Activated CD8-positive, alpha-beta memory T cell treated with anti-CD3 and anti-CD28 coated beads for 1 hour (primary cell): ENCODE results near the gene CD300LG.
"Not testable (repeated sequence)": the region's sequence is repeated elsewhere in the genome, so short reads cannot be mapped to it uniquely, and the experiment has no call there.

Experiments
- DNase-seq, 2 donors: peaks; one replicate each; pipeline ENCODE4 v3.0.0-alpha.2; 2020; ENCODE audit warnings: low read depth in 1 of 2; ENCODE audit errors: extremely low read depth in 1 of 2

Gene CD300LG, protein sequence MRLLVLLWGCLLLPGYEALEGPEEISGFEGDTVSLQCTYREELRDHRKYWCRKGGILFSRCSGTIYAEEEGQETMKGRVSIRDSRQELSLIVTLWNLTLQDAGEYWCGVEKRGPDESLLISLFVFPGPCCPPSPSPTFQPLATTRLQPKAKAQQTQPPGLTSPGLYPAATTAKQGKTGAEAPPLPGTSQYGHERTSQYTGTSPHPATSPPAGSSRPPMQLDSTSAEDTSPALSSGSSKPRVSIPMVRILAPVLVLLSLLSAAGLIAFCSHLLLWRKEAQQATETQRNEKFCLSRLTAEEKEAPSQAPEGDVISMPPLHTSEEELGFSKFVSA

DNA sequence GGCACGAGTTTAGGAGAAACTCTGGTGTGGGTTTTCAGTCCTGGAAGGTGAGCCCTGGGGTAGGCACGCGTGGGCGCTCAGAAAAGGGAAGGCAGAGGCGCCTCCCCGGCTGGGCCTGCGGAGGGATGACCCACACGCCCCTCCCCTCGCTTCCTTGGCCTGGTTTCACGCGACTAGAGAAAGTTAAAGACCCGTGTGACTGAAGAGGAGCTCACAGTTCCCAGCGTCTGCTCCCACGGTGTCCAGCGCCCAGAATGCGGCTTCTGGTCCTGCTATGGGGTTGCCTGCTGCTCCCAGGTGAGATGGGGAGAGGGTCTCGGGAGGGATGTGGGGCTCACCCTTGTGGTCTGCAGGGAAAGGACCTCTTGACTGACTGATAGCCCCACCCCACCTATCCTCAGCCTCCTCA lies at the start of gene CD300LG:
TSS of gene CD300LG (plus strand) at position 214 of the 409 bp plus-strand sequence. CDS start at position 255, 41 bp downstream.
- DNase-seq, result no peak

DNA sequence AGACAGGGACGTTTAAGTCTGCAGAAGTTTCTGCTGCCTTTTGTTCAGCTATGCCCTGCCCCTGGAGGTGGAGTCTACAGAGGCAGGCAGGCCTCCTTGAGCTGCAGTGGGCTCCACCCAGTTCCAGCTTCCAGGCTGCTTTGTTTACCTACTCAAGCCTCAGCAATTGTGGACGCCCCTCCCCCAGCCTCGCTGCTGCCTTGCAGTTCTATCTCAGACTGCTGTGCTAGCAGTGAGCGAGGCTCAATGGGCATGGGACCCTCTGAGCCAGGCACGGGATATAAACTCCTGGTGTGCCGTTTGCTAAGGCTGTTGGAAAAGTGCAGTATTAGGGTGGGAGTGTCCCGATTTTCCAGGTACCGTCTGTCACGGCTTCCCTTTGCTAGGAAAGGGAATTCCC lies 49.0 kb upstream of the CD300LG start:
- not testable (repeated sequence) for DNase-seq

DNA sequence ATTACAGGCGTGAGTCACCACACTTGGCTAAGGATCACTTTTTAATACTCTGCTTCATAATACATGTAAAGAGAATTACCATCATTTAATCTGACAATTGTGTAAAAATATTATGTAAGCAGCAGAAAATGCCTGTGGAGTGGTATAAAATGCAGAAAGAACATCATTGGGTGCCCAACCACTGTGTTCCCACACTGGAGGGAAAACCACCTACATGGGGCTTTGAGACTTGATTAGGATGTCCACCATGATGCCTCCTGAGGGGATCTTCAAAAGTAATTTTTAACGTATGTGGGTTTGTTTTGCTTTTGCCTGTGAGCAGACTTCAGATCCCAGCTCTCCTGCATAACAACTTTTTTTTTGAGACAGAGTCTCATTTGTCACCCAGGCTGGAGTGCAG lies 47.9 kb upstream of the CD300LG start:
- DNase-seq, result no peak

DNA sequence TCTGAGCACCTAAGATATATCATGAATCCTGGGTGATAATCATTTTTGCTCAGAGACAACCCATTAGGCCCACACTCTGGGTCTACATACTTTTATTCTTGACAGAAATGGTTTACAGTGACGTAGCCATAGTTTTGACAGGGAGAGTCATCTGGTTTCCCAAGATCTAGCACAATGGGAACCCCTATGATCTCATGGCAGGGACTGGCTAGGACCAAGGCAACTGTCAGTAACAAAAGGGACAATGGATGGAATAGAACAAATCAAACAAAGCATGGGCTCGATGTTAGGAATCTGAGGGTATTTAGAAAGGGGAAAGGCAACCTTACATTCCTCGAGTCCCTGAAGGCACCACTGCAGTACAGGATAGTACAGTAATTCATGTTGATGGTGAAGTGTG lies 46.2 kb upstream of the CD300LG start:
- no peak for DNase-seq

DNA sequence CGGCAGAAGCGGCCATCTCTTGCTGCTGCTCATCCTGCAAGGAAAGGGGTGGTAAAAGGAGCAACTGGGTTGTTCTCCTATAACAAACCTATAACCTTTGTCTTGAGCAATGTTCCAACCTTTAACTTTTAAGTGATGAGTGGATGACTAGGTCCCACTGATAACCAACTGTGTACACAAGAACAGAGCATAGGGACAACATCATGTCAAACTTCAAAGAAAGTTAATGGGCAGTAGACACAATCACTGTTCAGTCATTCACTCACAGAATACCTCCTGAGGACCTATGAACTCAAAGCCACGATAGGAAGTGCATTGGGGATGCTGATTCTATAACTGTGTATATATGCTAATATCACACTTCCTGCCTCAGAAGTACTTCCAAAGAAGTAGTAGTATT lies 45.1 kb upstream of the CD300LG start:
- no peak for DNase-seq

DNA sequence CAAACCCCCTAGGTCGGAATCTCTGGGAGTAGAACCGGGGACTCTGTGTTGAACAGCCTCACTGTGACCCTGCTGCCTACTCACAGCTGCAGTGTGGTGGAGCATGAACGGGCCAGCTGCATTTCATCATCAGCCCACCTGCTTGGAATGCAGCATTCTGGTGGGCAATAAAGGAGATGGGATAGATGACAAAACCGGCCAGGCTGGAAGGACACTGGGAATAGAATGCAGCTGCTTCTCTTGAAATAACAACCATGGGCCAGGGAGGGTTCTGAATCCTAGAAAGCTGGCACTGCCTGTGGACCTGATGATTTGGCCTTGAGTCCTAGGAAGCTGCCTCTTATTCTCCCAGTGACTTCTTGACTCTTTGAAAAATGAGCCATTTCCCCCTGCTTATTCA lies 43.2 kb upstream of the CD300LG start:
- no peak for DNase-seq

DNA sequence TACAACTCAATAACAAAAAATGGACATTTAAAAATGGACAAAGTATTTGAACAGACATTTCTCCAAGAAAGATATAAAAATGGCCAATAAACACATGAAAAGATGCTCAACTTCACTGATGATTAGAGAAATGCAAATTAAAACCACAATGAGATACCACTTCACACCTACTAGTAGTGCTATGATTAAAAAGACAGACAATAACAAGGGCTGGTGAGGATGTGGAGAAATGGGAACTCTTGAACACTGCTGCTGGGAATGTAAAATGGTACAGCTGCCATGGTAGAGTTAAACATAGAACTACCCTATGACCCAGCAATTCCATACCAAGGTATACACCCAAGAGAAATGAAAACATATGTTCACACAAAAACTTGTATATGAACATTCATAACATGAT lies 41.9 kb upstream of the CD300LG start:
- DNase-seq, result no peak

DNA sequence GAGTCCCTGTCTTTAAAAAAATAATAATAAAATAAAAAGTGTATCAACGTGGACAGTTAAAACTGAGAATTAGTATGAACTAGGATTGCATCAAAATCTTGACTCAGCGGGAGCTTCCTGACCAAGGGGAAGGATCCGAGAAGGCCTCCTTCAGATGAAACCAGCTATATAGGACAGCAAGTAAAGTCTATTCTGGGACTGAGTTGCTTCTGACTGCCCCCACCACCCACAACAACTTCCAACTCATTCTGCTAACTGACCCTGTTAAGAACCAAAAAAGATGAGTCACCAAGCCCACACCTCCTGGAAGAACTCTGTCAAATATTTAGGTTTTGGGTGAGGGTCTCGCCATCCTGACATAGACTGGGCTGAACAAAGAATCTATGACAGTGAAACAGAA lies 38.9 kb upstream of the CD300LG start:
- no peak for DNase-seq

DNA sequence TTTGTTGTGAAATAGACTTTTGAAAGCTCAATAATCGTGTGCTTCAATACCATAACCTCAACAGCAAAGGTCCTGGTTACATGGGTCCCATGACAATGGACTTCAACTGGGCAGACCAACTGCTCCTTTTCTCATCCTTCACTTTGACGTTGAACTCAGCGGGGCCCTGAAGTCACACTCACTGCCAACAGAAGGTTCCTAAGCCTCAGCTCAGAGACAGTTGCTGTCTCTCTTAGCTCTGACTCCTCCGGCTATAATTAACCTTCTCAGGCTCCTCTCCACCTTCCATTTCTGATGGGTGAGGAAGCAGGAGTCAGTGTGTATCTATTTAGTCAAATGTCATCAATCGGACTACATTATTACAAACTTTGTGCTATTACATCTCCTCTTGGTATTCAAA lies 37.9 kb upstream of the CD300LG start:
- DNase-seq, result no peak

DNA sequence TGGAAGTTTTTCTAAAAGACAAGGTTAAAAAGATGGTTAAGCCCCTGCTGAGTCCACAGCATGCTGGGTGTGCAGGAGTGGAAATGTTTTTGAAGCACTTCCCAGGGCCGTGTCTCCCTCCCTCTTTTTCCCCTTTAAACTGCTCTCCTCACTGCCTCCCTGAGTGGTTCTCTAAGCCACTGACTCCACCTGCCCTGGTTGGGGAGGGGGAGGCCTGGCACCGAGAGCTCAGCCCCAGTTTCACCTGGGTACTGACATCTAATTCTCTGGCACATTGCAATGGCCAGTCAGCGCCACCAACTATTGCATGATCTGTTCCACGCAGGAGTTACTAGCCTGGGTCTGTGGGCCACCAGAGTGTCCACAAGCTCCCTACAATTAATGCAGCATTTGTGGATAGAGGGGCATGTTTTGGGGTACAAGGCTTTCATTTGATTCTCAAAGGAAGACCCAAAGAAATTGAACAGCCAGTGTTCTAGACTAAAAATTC lies 36.7 kb upstream of the CD300LG start:
- no peak for DNase-seq

DNA sequence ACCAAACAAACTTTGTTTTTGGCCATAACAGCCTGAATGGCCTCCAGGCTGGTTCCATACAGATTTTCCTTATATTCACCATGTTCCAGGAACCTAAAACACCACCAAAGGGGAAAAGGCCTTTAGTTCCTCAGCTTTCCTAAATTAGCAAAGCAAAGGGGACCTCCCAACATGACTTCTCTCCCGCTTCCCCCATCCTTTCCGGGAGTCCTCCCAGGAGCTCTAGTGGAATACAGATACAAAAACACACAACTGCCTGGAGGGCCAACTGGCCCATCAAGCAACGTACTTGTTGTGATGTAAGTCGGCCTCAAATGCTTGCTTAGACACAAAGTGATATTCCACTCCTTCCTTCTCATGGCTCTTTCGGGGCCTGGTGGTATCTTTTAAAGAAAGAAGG lies 36.2 kb upstream of the CD300LG start:
- no peak for DNase-seq

DNA sequence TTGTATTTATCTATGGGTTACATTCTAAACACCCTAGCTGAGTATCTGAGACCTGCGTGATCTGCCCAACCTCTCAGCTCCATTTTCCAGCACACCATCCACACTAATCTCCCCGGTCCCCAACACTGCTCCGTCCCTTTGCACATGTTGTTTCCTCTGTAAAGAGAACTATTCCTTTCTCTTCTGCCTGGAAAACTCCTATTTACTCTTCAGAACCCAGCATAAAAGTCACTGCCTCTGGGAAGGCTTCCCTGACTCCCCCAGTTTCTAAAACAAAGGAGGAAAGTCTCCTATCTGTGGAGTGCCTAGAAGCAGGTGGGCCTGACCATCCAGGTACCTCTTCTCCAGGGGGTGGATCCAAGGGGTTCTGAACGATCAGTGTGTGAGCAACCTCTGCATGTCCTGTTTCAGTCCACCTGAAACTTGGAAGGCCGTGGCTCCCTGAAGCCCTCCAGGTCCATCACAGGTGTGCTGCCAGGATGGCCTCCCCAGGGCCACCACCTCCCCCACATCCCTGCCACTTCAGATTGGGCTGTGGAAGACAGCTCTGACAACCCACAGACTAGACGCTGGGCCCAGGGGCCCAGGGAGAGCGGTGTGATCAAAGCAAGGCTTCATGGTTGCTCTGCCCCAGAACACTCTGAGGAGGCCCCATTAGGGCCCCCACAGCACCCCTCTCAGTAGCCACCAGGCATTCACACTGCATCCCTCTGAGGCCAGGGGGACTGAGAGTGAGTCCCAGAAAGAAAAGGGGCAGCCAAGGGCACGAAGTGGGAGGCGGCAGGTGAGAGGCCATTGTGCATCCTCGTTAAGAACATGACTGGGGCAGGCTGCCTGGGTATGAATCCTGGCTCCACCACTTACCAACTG lies 34.3 kb upstream of the CD300LG start:
- no peak for DNase-seq

DNA sequence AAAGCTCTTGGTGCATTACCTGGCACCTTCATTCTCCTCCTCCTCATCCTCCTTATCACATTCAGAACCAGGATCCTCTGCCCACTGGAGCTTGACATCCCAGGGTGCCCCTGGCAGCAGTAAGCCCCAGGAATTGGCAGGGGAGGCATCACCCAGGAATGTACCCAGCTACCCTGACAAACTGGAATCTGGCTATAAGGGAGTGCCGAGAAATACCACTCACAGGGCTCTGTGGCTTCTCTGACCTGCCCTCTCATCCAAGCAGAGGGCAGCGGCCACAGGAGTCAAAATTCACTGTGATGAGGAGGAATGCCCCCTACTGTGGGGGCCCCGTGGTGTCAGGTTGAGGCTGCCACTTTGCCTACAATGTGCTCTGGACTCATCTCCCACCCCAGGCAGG lies 33.6 kb upstream of the CD300LG start:
- no peak for DNase-seq

DNA sequence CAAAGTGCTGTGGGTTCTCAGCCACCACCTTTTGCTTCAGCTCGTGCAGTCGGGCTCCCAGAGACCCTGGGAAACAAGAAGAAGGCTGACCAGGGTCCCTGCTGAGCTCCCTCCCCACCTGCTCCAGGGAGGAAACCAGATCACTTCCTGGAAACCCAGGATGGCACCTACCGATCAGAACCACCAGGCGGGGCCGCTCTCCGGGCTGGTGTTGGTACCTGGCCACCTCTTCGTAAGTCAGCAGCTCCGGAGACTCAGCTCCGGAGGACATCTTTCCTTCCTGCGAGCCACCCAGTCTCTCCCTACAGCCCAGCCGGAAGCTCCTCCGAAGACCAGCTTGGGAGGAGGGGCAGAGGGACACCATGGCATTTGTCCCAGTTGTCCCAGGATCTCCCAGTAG lies 33.0 kb upstream of the CD300LG start:
- no peak for DNase-seq

DNA sequence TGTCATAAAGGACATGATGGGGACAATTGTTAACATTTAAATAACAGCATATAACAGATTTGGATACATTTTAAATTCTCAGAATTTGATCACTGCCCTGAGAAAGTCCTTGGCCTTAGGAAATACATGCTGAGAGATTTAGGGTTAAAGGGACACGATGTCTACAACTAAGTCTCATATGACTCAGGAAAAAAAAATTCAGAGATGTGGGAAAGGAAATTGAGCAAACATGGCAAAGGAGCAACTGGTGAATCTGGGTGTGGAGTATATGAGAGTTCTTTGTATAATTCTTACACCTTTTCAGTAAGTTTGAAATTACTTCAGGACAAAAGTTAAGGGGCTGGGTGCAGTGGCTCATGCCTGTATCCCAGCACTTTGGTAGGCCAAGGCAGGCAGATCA lies 32.3 kb upstream of the CD300LG start:
- no peak for DNase-seq

DNA sequence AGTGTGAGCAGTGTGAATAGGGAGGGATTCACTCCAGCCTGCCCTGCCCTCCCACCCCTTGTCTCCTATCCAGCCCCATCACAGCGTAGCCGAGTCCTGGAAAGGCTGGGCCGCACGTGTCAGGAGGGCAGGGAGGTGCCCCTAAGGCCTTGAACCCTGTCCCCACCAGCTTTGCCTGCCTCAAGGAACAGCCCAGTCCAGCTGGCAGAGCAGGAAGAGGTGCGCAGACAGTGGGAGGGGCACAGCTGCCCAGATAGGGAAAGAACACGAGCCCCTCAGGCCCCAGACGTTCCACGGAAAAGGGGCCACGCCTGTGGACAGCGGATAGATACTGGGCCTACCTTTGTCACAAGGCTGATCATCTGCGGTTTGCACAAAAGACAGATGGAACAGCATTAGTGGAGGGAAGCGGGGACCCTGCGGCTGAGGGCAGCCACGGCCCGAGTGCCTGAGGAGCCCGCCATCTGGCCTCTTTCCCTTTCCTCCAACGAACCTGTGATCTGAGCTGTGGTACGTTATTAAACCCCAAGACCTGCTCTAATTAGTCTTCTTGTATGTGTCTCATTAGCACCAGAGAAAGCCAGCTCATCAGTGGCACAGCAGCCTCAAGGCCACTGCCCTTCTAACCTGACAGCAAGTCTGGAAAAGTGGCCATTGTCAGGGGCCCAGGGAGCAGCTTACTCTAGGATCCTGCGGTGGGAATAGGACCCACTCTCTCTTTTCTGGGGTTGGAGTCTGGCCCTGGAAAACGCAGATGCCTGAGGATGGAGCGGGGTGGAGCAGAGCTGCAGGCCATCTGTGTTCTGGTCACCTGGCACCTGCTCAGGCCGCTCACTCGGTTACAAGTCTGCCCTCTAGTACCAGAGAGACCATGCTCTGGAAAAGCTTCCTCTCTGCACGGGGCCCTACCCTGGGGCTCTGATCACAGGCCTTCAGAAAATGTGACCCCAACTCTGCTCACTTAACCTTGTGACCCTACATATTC lies 30.3 kb upstream of the CD300LG start:
- DNase-seq, result no peak

DNA sequence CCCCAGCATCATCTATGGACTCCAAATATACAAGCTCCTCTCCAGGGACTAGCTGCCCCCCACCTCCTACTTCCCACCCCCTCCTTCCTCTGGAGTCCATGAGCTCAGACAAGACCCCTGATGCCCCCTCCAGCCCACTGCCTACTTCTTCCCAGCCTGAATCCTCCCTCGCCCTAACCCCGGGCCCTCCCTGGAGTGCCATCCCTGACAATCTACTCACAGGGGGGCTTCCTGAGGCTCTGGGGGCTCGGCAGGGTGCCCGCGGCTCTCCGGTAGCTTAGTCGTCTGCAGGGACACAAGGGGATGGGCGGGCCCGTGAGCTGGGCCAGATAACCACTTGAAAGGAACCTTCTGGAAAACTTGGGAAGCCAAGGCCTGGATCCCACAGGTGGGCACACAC lies 29.1 kb upstream of the CD300LG start:
- DNase-seq, result no peak

DNA sequence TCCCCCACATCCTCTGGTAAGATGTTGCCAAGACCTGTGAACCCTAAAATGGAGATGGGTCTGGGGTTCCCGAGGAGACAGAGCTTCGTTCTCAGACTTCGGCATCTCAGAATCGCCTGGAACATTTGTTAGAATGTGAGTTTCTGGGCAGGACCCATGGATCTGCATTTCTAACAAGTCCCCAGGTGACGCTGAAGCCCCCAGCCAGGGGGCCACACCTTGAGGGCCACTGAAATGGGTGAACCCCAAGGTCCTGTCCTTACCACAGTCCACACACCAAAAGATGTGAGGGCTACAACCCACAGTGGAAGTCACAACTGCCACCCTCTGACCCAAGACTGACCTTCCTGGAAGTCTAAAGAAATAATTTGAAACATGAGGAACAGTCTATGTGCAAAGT lies 28.0 kb upstream of the CD300LG start:
- DNase-seq, result no peak

DNA sequence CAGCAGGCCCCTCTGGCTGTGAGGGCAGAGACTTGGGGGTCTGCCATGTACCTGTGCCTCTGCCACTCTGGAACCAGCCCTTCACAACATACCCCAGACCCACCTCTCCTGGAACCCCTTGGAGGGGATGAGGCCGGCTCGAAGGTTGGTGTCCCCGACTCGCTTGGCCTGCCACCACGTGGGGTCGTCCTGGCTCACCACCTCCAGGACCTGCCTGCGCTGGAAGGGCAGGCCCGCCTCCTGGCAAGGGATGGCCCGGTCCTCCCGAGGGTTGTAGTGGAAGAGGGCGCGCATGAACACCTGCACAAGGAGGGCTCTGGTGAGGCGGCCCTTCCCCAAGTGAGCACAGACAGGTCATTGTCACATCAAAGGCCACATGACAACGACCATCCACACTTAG lies 26.2 kb upstream of the CD300LG start:
- DNase-seq, result no peak

DNA sequence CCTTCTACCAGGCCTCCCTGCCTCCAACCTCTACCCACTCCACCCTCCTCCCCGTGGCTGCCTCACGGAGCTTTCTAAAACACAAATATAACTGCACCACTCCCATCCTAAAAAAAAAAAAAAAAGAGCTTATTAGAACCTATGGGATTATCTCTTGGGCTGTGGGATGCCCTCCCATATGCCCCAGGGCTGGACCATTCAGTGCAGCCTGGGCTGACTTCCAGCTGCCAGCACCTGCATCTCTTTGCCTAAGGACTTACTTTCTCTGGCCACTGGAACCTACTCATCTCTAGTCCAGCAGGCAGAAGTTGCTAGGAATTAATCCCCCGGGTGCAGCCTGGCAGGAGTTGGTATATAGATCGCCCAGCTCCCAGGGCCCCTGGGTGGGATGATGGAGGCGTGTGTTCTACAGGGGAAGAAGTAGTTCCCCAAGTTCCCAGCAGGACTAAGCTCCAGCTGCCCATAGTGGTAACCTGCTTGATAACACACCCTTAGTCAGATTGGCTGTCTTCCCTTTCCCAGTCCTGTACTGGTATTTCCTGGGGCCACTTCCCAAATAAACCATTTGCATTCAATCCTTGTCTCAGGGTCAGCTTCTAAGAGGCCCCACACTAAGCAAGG lies 24.3 kb upstream of the CD300LG start:
- DNase-seq, result no peak
